Neural cell (in vitro differentiated cells): Measurements from ENCODE around the gene NDEL1. TPM values are rescaled to one million over a fixed set of nuclear protein-coding genes. Genes with fewer than 3 reads are reported as not detected.

Experiments used
- H2AFZ ChIP-seq: fragments of 200-600, 300-800 bp; sonication (generic), shearing (Covaris generic); 2 replicates; pipeline ENCODE4 v1.6.0; 2014; ENCODE audit warnings: low read depth, mild to moderate bottlenecking, antibody characterized with exemption, low read length, moderate library complexity
- H3F3A ChIP-seq: fragments of 200-600 bp; shearing (Covaris generic); 2 replicates; pipeline ENCODE4 v1.6.1; 2016; ENCODE audit warnings: mild to moderate bottlenecking, moderate library complexity, mixed read lengths, antibody characterized with exemption, low read length; ENCODE audit not compliant: insufficient read depth, poor library complexity, severe bottlenecking
- H3K27ac ChIP-seq: fragments of 200-600, 300-800 bp; sonication (generic), shearing (Covaris generic); 2 replicates; pipeline ENCODE4 v1.5.1; 2014; ENCODE audit warnings: mild to moderate bottlenecking, low read length, moderate library complexity
- H3K27me3 ChIP-seq: fragments of 300-800, 200-600 bp; sonication (generic), shearing (Covaris generic); 2 replicates; pipeline ENCODE4 v1.6.0; 2014; ENCODE audit warnings: mild to moderate bottlenecking, low read depth, low read length, moderate library complexity; ENCODE audit not compliant: insufficient read depth
- H3K36me3 ChIP-seq: fragments of 300-800, 200-600 bp; sonication (generic), shearing (Covaris generic); 2 replicates; pipeline ENCODE4 v1.5.1; 2014; ENCODE audit warnings: mild to moderate bottlenecking, antibody characterized with exemption, low read length, moderate library complexity; ENCODE audit not compliant: insufficient read depth
- H3K4me2 ChIP-seq: fragments of 300-800, 200-600 bp; sonication (generic), shearing (Covaris generic); 2 replicates; pipeline ENCODE4 v1.6.0; 2014; ENCODE audit warnings: mild to moderate bottlenecking, low read length
- H3K4me3 ChIP-seq: fragments of 300-800, 200-600 bp; sonication (generic), shearing (Covaris generic); 2 replicates; pipeline ENCODE4 v1.5.1; 2014; ENCODE audit warnings: mild to moderate bottlenecking, low read length, moderate library complexity
- H3K79me2 ChIP-seq: fragments of 200-600 bp; shearing (Covaris generic); replicated peaks from 2 replicates; pipeline ENCODE4 v1.6.0; 2014; ENCODE audit warnings: mild to moderate bottlenecking, low read length, moderate library complexity; ENCODE audit not compliant: insufficient read depth
- H3K9ac ChIP-seq: fragments of 300-800, 200-600 bp; sonication (generic), shearing (Covaris generic); 2 replicates; pipeline ENCODE4 v1.6.1; 2016; ENCODE audit warnings: mild to moderate bottlenecking, low read length, mixed read lengths
- H3K9me2 ChIP-seq: fragments of 200-600 bp; shearing (Covaris generic); 2 replicates; pipeline ENCODE4 v1.6.1; 2016; ENCODE audit warnings: mild to moderate bottlenecking, low read length, mixed read lengths; ENCODE audit not compliant: insufficient read depth
- H3K9me3 ChIP-seq: fragments of 200-600, 300-800 bp; sonication (generic), shearing (Covaris generic); 2 replicates; pipeline ENCODE4 v1.6.1; 2016; ENCODE audit warnings: mild to moderate bottlenecking, mixed run types, low read length, moderate library complexity, mixed read lengths
- H4K20me1 ChIP-seq: fragments of 200-600 bp; shearing (Covaris generic); 2 replicates; pipeline ENCODE4 v1.6.1; 2016; ENCODE audit warnings: mild to moderate bottlenecking, mixed run types; ENCODE audit not compliant: insufficient read depth
- CTCF ChIP-seq: fragments of 450-650 bp; IDR thresholded peaks from 2 replicates; pipeline ENCODE4 v1.5.1; 2014; ENCODE audit warnings: antibody characterized with exemption, mild to moderate bottlenecking, moderate library complexity; ENCODE audit not compliant: poor library complexity, severe bottlenecking
- EP300 ChIP-seq: fragments of 450-650 bp; conservative IDR thresholded peaks from 2 replicates; pipeline ENCODE4 v1.6.1; 2014; ENCODE audit warnings: antibody characterized with exemption, mild to moderate bottlenecking, moderate library complexity; ENCODE audit not compliant: poor library complexity, severe bottlenecking
- EZH2 ChIP-seq: fragments of 200-600, 300-800 bp; shearing (Covaris generic), sonication (generic); IDR thresholded peaks from 2 replicates; pipeline ENCODE4 v1.6.1; 2014; ENCODE audit warnings: antibody characterized with exemption, low read length, borderline replicate concordance, mild to moderate bottlenecking; ENCODE audit not compliant: insufficient read depth, poor library complexity, severe bottlenecking
- MXI1 ChIP-seq: fragments of 450-650 bp; conservative IDR thresholded peaks from 2 replicates; pipeline ENCODE4 v1.6.1; 2014; ENCODE audit warnings: antibody characterized with exemption, mild to moderate bottlenecking; ENCODE audit not compliant: poor library complexity, severe bottlenecking
- POLR2AphosphoS5 ChIP-seq: IDR thresholded peaks from 2 replicates; pipeline ENCODE4 v1.6.1; 2012
- RAD21 ChIP-seq: fragments of 450-650 bp; conservative IDR thresholded peaks from 2 replicates; pipeline ENCODE4 v1.6.1; 2014; ENCODE audit warnings: antibody characterized with exemption, mild to moderate bottlenecking, moderate library complexity
- REST ChIP-seq: IDR thresholded peaks from 2 replicates; pipeline ENCODE4 v1.6.1; 2012; ENCODE audit warnings: borderline replicate concordance
- SMC3 ChIP-seq: fragments of 450-650 bp; conservative IDR thresholded peaks from 2 replicates; pipeline ENCODE4 v1.6.1; 2014; ENCODE audit warnings: antibody characterized with exemption, mild to moderate bottlenecking, moderate library complexity; ENCODE audit not compliant: poor library complexity
- TAF1 ChIP-seq: IDR thresholded peaks from 2 replicates; pipeline ENCODE4 v1.6.1; 2012; ENCODE audit warnings: low read depth
- polyA plus RNA-seq: library from polyadenylated mRNA; depleted of rRNA; stranded (reverse); fragments of >200 nt; gene quantifications from 2 replicates; pipeline ENCODE4 v1.2.3, GENCODE V29; 2014

NDEL1 gene
- polyA plus RNA-seq, 1 donor from 2014 or later = 25.7 TPM

- no peak overlapping the region for H2AFZ ChIP-seq
- H3K9me3 ChIP-seq = no peaks in the 10 kb centered on the region
- TF ChIP-seq EP300 (no peak), RAD21 (no peak), EZH2 (no peak), TAF1 (no peak), POLR2AphosphoS5 (no peak), REST (no peak), CTCF (no peak), SMC3 (no peak)
- no peaks in the 10 kb centered on the region for H3K79me2 ChIP-seq
- no peaks in the 10 kb centered on the region for H3K27me3 ChIP-seq
- no peak overlapping the region for H3K9ac ChIP-seq
- no peak overlapping the region for H3K4me3 ChIP-seq
- H3K9me2 ChIP-seq = no peaks in the 10 kb centered on the region
- H3K36me3 ChIP-seq = peaks cover 6% of the 10 kb centered on the region
- no peak overlapping the region for H3K4me2 ChIP-seq
- H3F3A ChIP-seq = no peaks in the 10 kb centered on the region
- no peaks in the 10 kb centered on the region for H4K20me1 ChIP-seq
- H3K27ac ChIP-seq = no peak overlapping the region
Measured at GRCh38 chr17:8465759-8466158, 30.1 kb downstream of the NDEL1 start.

GRCh38 chr17:8466456-8466855 lies 30.8 kb downstream of the NDEL1 start:
- H3K36me3 ChIP-seq = peaks cover 6% of the 10 kb centered on the region
- no peaks in the 10 kb centered on the region for H3K9me3 ChIP-seq
- no peak for TF ChIP-seq SMC3
- no peak for TF ChIP-seq EP300
- TF ChIP-seq CTCF = no peak
- no peak for TF ChIP-seq RAD21
- no peak for TF ChIP-seq REST
- TF ChIP-seq MXI1 = no peak
- TF ChIP-seq EZH2 = no peak
- TF ChIP-seq POLR2AphosphoS5 = no peak
- no peak for TF ChIP-seq TAF1
- H3K9me2 ChIP-seq = no peaks in the 10 kb centered on the region
- no peak overlapping the region for H3K27ac ChIP-seq
- H3K27me3 ChIP-seq = no peaks in the 10 kb centered on the region
- H3K4me2 ChIP-seq = no peak overlapping the region
- no peaks in the 10 kb centered on the region for H4K20me1 ChIP-seq
- no peak overlapping the region for H3K4me3 ChIP-seq
- no peak overlapping the region for H2AFZ ChIP-seq
- H3K9ac ChIP-seq = no peak overlapping the region
- no peaks in the 10 kb centered on the region for H3F3A ChIP-seq
- H3K79me2 ChIP-seq = no peaks in the 10 kb centered on the region
